HG03139 (cell line): Measurements from ENCODE around the gene CHRFAM7A.
"Not testable (repeated sequence)": the region's sequence is repeated elsewhere in the genome, so short reads cannot be mapped to it uniquely, and the experiment has no call there.

Experiments used
- ATAC-seq: cut with Tn5 transposase; IDR thresholded peaks from one replicate; pipeline ENCODE4 v1.9.1; 2021; ENCODE audit not compliant: unreplicated experiment

Gene CHRFAM7A

GRCh38 chr15:30326145-30326544 is 67.2 kb downstream of the CHRFAM7A start:
- not testable (repeated sequence) for ATAC-seq

DNA sequence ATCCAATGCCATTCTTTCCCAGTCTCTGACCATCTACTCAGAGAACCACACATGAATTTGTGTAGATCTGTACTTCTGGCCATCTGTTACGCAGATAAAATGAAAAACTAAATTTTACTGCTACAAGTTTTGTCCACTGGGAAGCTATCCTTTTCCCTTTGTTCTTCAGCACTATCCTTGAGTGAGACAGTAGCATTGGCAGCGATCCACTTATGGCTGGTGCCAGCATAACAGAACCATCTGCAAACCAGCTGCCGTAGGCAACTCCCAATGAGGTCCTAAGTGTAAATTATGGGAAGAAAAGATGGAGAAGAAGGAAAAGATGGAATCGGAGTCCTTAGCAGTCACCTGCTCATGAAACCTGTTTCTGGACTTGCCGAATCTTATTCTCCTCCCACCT is 72.3 kb downstream of the CHRFAM7A start:
- ATAC-seq: not testable (repeated sequence)

GRCh38 chr15:30315704-30316103 is 77.6 kb downstream of the CHRFAM7A start:
- ATAC-seq: not testable (repeated sequence)

- ATAC-seq: not testable (repeated sequence)
Observed at GRCh38 chr15:30310575-30310974, 82.8 kb downstream of the CHRFAM7A start.
